AG04450 (cell line): Measurements from ENCODE around the gene C1orf35. TPM values are rescaled to one million over a fixed set of nuclear protein-coding genes. Genes with fewer than 3 reads are reported as not detected.

Experiments used
- CTCF ChIA-PET: fragments of 300-600, 350-600 bp; formaldehyde crosslinking; extraction: SDS; loops from one replicate; lab custom pipeline; 2022; ENCODE audit warnings: antibody characterized with exemption, inconsistent platforms; lab: Charles Lee
- POLR2A ChIA-PET: fragments of 350-600 bp; formaldehyde crosslinking; extraction: SDS; loops from one replicate; lab custom pipeline; 2021; ENCODE audit warnings: antibody characterized with exemption, inconsistent platforms; lab: Yijun Ruan, JAX
- DNase-seq: peaks from one replicate; pipeline ENCODE4 v3.0.0-alpha.2; 2011; ENCODE audit warnings: low read depth, low spot score
- H3K27ac ChIP-seq: one replicate; pipeline ENCODE4 v1.5.1; 2012; ENCODE audit warnings: low read depth, low read length, control low read depth
- H3K27me3 ChIP-seq: one replicate; pipeline ENCODE4 v1.6.0; 2012; ENCODE audit warnings: low read length; ENCODE audit not compliant: control insufficient read depth, insufficient read depth
- H3K4me3 ChIP-seq: 2 replicates; pipeline ENCODE4 v1.5.1; 2011; ENCODE audit warnings: mild to moderate bottlenecking, low read depth, low read length, control low read depth
- H3K9me3 ChIP-seq: 2 replicates; pipeline ENCODE4 v1.5.1; 2012; ENCODE audit warnings: low read length; ENCODE audit not compliant: control insufficient read depth, insufficient read depth
- polyA plus RNA-seq: library from polyadenylated mRNA; depleted of rRNA; stranded (reverse); fragments of >200 nt; gene quantifications from 2 replicates; pipeline ENCODE4 v1.2.3, GENCODE V29; 2011
- TF ChIP-seq, protein P1 (sequence below): IDR thresholded peaks from 2 replicates; pipeline ENCODE4 v1.5.1; 2011; ENCODE audit warnings: low read depth, low read length, control low read depth, inconsistent platforms

The C1orf35 gene
- polyA plus RNA-seq, 1 experiment, result 3.6 TPM

DNA sequence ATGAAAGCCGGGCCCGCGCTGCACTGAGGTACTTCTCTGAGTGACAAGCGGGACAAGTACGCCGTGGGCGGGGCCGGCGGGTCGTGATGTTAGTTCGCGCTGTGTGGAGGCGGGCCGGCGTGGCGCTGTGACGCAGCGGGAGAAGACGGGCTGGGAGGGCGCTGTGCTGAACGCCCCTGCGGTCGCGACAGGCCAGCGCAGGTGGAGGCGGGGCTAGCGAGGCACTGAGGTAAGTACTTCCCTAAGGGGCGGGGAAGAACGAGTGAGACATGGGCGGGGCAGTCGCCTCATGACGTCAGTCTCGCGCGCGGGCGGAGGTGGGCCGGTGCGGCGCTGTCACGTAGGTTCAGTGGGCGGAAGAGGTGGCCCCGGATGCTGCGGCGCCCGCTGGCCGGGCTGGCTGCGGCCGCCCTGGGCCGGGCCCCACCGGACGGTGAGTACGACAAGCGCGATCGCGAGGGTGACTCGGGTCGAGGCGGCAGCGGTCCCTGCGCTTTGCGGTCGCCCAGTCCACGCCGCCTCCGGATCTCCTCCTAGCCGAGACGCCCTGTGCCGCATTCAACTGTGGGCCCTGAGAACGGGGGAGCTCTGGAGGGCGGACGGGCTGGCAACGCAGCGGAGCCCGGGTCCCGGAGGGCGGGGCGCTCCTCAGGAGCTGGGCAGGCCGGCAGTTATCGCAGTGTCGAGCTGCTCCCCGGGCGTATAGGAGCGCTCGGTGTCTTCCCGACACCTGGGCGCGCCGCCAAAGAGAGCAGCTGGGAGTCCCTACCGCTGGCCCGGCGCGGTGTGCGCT is 37.0 kb upstream of the C1orf35 start, which contains the start of gene GUK1:
TSS of gene GUK1 (plus strand) at position 349 of the 793 bp plus-strand sequence. CDS start at position 373, 24 bp downstream.
- Histone ChIP-seq H3K4me3 (peak within 1 kb of the TSS; percentile 90), H3K27ac (peak within 1 kb of the TSS; percentile 82), H3K27me3 (peaks cover 18% of the 10 kb centered on the region), H3K9me3 (no peaks in the 10 kb centered on the region; the same call in 1 of the 2 replicates)
- CTCF ChIA-PET, result interaction anchor here (0.7 to 4.2 kb wide), 2 partner anchors 9 to 26 kb away, joined by 3 to 17 read pairs; partner anchors contain the start of gene IBA57
- POLR2A ChIA-PET, result interaction anchor here (0.6 to 1.7 kb wide), 7 partner anchors 10 to 317 kb away, joined by 3 to 18 read pairs (median 4); partner anchors contain the start of genes IBA57, MRPL55 and TRIM11
- peak; percentile 97 for DNase-seq
- TF ChIP-seq, protein P1, sequence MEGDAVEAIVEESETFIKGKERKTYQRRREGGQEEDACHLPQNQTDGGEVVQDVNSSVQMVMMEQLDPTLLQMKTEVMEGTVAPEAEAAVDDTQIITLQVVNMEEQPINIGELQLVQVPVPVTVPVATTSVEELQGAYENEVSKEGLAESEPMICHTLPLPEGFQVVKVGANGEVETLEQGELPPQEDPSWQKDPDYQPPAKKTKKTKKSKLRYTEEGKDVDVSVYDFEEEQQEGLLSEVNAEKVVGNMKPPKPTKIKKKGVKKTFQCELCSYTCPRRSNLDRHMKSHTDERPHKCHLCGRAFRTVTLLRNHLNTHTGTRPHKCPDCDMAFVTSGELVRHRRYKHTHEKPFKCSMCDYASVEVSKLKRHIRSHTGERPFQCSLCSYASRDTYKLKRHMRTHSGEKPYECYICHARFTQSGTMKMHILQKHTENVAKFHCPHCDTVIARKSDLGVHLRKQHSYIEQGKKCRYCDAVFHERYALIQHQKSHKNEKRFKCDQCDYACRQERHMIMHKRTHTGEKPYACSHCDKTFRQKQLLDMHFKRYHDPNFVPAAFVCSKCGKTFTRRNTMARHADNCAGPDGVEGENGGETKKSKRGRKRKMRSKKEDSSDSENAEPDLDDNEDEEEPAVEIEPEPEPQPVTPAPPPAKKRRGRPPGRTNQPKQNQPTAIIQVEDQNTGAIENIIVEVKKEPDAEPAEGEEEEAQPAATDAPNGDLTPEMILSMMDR, result peak; percentile 23; the same call in 1 of the 2 replicates

DNA sequence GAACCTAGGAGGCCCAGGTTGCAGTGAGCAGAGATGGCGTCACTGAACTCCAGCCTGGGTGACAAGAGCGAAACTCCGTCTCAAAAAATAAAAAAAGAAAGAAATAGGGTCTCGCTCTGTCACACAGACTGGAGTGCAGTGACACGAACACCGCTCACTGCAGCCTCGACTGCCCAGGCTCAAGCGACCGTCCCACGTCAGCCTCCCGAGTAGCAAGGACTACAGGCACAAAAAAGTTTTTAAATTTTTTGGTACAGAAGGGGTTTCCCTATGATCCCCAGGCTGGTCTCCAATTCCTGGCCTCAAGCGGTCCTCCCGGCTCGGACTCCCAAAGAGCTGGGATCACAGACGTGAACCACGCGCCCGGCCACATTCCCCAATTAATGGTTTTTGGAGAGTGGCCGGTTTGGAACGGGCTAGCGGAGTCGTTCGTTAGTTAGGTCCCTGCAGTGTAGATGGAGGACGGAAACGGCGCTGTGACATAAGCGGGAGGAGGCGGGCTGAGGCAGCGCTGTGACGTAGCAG is 36.3 kb upstream of the C1orf35 start:
- no peak for DNase-seq

DNA sequence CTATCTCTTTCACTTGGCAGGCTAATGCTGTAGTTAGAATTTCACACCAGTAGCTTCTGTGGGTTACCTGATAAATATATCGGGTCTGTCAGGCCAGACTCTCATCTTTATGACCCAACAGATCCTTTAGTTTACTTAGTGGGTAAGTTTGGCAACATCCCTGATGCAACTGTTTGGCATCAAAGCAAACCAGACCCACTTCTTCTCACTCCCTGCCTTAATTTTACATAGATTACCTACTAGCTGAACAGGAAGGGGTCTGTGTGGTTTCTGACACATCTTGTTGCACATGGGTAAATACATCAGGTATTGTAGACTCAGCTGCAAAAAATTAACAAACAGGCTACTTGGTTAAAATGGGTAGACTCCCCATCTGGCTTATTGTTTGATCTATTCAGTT is 33.8 kb upstream of the C1orf35 start:
- ChIA-PET POLR2A (interaction anchor here (1.5 kb wide), 1 partner anchor 13 kb away, joined by 3 read pairs; no protein-coding TSS in a partner anchor), CTCF (interaction anchor here (2.1 kb wide), 1 partner anchor 29 kb away, joined by 6 read pairs; the partner anchor contains the start of gene IBA57)
- peaks cover 29% of the 10 kb centered on the region for H3K27me3 ChIP-seq
- H3K9me3 ChIP-seq, result no peaks in the 10 kb centered on the region; the same call in 1 of the 2 replicates
- H3K4me3 ChIP-seq, result no peak overlapping the region
- TF ChIP-seq, protein P1, result no peak
- H3K27ac ChIP-seq, result no peak overlapping the region
- no peak for DNase-seq

More for the DNA sequence above, 36.3 kb upstream of the C1orf35 start:
- peak overlapping the region; percentile 90 for H3K4me3 ChIP-seq
- ChIA-PET POLR2A (interaction anchor here (1.4 to 1.7 kb wide), 2 partner anchors 25 to 318 kb away, joined by 4 to 11 read pairs; partner anchors contain the start of gene IBA57), CTCF (interaction anchor here (0.7 to 4.2 kb wide), 3 partner anchors 9 to 261 kb away, joined by 3 to 17 read pairs (median 3); partner anchors contain the start of gene IBA57)
- no peaks in the 10 kb centered on the region; the same call in 1 of the 2 replicates for H3K9me3 ChIP-seq
- peak overlapping the region; percentile 82 for H3K27ac ChIP-seq
- TF ChIP-seq, protein P1, result no peak
- H3K27me3 ChIP-seq, result peaks cover 24% of the 10 kb centered on the region

DNA sequence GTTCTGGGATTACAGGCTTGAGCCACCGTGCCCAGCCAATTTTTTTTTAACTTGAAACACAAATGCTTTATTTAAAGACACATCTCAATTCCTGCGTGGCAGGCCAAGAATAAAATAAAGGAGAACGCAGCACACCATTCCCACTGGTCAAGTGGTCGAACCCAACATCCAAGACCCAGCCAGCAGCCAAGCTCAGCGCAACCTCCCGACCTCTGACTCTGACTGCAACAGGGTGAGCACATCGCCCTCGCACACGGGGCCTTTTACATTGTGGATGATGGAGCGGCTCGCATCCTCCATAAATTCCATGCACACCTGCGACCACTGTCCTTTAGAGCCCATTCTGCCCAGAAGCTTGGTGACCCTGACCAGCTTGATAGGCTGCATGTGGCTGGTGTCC is 31.5 kb upstream of the C1orf35 start:
- TF ChIP-seq, protein P1, result no peak
- Histone ChIP-seq H3K4me3 (no peak overlapping the region), H3K9me3 (no peaks in the 10 kb centered on the region), H3K27ac (no peak overlapping the region), H3K27me3 (peaks cover 29% of the 10 kb centered on the region)
- ChIA-PET CTCF (no interaction called here), POLR2A (no interaction called here)
- no peak for DNase-seq
